NCI-H2227 (cell line): ENCODE data around the gene CCDC148.

ENCODE experiments used
- DNase-seq: peaks from one replicate; lab custom pipeline; 2025; ENCODE audit not compliant: unreplicated experiment; lab: John Stamatoyannopoulos, UW

Gene CCDC148

DNA sequence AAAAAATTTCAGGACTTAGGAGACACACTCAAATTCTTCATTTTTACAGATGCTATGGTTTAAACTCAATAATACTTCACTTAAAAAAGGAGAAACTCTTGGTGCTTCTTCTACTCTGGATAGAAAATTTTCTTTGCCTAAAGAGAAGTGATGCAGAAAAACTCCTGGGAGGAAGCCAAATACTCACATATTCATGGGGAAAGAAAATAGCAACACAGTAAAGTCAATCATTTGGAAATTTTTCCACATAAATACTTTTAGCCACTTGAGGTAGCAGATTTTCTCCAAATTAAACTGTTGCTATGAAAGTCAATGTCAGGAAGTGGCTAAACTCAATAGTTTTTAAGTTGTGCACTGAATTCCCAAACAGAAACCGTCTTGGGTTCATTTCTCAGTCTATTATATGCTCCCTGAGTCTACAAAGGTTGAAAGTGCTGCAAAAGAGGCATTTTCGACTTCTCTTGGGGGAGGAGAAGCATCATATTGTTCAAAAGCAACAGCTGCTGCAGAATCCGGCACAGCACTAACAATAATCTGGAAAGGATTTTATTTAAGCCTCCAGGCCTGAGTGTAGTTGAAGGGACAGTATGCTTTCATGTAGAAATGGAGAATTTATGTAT is 273.8 kb downstream of the CCDC148 start:
- DNase-seq, result no peak

DNA sequence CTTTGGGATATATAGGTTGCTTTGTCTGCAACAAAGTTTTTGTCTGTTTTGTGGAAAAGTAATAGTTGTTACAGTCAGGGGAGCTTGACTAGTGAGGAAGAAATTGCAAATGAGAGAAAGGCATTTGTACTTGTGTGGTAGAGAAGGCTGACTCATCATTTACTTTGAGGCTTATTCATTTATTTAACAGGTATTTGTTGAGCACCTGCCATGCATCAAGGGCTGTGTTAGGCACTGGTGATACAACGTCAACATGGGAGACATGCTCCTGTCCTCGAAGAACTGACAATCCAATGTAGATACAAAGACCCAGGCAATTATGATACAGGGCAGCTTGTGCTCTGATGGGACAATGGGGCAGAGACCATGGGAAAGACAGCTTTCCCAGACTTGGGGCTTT is 275.4 kb downstream of the CCDC148 start:
- no peak for DNase-seq

DNA sequence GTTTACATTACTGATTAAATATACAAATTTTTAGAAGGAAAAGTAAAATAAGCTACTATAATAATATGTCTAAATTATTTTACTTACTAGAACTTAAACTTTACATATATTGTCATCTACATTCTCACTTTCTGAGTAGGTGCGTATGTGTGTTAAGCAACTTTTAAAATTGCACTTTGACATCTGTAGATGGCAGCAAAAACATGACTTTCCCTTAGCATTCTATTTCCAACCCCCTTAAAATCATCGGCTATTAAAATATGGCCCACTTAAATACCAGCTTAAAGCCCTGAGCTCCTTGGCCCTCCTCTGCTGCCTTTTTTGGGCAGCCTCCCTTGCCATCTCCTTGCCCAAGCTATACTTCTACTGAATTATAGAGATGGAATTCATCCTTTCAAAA is 276.9 kb downstream of the CCDC148 start:
- peak; percentile 19 for DNase-seq

DNA sequence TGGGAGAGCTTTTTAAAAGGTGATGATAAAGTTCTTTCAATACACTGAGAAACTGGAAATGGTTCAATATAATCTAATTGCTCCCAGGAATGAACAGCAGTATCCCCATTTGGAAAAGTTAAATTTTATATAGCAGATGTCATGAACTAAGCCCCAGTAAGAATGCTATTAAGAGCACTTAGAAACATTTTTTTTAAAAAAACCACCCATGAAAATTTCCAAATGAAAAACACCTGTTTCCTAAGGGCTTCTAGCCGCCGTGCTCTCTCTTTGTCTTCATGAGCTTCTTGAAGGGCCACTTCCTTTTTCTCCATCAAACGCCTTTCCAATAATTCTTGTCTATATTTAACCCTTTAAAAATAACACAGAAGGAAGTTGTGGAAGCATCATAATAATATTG is 277.9 kb downstream of the CCDC148 start:
- DNase-seq, result no peak

DNA sequence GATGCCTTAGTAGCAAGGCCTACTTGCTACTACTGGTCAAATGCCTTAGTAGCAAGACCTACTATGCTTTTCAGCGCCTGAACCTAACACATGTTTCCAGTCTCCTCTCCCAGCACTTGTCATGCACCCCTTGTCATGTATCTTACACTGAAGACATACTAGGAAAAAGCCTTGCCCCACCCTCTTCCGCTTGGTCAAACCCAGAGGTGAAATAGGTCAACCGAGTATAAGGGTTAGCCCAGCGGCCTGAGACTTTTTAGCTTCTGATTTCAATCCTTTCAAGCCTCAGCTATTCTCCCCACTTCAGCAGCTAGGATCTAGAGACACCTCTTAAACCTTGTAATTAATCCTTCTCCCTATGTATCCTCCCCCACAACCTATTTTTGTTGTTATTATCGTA is 281.6 kb downstream of the CCDC148 start:
- no peak for DNase-seq

DNA sequence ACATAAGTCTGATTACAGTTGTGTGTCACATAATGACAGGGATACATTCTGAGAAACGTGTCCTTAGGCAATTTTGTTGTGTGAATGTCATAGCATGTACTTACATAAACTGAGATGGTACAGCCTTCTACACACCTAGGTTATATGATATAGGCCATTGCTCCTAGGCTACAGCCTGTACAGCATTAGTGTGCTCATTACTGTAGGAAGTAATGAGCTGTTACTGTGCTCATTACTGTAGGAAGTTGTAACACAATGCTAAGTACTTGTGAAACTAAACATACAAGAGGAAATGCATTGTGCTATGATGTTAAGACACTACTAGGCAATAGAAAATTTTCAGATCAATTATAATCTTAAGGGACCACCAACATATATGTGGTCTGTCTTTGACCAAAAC is 282.1 kb downstream of the CCDC148 start:
- DNase-seq, result no peak

GRCh38 chr2:158172719-158173118 is 283.8 kb downstream of the CCDC148 start:
- no peak for DNase-seq

DNA sequence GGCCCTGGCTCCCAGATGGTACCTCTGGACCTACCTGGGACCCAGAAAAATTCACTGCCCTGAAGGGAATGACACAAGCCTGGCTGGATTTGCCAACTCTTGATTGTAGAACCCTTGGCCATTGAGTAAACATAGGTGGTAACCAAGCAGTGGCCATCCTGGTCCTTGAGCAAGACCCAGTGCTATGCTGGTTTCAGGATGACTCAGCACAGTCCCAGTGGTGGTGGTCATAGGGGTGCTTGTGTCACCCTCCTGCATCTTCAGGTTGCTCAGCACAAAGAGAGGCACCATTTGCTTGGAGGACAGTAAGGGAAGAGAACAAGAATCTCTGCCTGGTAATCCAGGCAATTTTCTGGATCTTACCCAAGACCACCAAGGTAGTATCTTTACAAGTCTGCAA is 302.0 kb downstream of the CCDC148 start:
- no peak for DNase-seq

DNA sequence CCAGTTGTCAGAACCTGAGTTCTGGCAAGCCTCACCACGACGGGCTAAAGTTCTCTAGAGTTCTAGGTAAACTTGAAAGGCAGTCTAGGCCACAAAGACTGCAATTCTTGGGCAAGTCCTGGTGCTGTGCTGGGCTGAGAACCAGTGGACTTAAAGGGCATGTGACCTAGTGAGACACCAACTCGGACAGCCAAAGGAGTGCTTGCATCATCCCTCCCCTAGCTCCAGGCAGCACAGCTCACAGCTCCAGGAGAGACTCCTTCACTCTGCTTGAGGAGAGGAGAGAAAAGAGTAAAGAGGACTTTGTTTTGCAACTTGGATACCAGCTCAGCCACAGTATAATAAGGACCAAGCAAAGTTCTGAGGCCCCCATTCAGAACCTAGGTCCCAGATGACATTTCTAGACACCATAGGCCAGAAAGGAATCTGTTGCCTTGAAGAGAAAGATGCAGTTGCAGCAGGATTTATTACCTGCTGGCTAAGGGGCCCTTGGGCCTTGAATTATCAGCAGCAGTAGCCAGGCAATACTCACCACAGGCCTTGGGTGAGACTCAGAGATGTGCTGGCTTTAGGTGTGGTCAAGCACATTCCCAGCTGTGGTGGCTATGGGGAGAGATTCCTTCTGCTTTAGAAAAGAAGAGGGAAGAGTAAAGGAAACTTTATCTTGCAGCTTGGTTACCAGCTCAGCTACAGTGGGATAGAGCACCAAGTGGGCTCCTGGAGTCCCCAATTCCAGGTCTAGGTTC is 303.1 kb downstream of the CCDC148 start:
- DNase-seq, result no peak

DNA sequence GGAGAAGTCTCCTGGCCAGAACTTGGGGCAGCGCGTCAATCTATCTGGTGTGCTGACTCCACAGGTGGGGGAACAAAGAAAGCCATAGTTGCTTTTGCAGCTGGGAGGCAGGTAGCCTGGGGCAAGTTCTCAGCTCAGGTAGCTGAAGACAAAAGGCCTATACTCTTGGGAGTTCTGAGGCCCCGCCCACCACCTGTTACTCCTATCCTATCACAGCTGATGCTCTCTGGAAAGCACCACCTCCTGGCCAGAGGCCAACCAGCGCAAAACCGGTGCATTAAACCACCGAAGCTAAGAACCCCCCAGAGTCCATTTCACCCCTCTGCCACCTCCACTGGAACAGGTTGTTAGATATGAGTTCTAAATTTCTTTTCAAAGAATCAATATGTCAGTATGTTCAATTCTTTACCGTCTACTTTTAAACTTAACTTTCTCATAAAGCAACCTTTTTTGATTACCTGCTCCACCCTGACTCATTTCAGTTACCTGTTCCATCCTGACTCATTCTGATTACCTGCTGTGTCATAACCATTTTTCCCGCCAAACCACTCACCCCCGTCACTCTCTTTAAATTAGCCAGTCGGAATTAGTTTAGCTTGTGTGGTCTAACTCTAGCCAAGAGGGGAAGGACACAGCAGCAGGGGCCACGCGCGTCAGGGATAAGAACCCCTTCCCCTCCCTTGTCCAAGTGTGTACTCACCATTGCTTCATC is 311.5 kb downstream of the CCDC148 start:
- no peak for DNase-seq

DNA sequence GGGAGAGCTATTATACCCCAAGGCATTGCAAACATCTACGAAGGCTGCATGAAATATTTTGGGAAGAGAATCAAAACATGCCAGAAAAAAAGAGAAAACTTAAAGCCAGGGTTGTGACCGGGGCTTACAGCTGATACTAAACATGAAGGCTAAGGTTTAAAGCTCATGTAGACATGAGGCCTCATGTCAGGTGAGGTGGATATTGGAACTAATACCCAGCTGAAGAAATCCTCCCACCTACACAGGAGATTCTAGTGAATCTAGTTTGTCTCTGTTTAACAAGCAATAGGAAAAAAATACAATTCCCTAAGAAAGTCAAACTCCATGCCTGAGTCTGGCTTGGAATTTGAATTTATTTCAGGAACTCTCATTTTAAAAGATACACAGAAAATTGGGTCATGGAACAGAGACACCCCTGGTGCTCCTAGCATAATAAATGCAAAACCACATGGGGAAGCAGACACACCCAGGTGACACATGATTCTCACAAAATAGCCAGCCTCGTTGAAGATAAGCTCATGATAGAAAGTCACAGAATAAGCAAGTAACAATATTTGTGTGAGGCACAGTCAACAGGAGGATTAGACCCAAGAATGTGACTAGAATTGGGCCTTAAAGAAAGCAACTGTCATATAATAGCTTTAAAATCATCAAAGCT is 312.7 kb downstream of the CCDC148 start:
- DNase-seq, result no peak

- DNase-seq, result no peak
Measured at GRCh38 chr2:158142568-158143332, 313.8 kb downstream of the CCDC148 start.

DNA sequence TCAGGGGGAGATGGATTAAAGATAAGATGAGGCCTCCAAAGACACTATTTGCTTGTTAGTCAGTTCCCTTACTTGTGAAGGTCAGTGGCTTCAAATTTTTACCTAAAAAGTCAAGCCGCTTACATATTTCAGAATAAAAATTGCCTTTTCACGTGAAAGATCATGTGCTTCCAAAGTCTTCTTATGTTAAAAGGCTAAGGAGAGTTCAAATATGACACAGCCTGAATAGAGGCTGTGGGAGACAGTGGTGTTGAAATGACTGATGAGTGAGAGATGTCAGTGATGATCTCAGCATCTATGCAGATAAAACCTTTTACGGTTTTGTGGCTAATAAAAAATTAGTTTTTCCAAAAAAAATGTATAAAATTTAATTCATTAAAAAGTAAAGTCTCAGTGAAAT is 314.4 kb downstream of the CCDC148 start:
- DNase-seq, result no peak

- no peak for DNase-seq
Measured at GRCh38 chr2:158140201-158140600, 316.4 kb downstream of the CCDC148 start.

DNA sequence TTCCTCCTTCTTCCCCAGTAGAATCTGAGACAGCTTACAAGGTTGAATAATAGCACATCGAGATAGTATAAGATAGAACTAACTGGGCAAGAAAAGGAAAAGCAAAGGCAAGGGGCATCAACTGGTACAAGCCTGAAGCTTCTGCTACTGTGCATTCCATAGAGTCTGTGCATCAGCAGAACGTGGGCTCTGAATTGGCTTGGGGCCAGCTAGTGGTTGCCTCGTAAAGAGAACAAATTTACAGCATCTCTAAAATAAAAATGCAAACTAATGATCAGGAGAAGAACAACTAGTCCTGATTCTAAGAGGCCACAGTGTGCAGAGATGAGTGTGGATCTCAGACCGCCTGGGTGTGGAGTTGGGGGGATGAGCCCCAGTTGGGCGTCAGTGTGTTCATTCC is 318.3 kb downstream of the CCDC148 start:
- DNase-seq, result no peak

- no peak for DNase-seq
Measured at GRCh38 chr2:158135096-158135495, 321.5 kb downstream of the CCDC148 start.

DNA sequence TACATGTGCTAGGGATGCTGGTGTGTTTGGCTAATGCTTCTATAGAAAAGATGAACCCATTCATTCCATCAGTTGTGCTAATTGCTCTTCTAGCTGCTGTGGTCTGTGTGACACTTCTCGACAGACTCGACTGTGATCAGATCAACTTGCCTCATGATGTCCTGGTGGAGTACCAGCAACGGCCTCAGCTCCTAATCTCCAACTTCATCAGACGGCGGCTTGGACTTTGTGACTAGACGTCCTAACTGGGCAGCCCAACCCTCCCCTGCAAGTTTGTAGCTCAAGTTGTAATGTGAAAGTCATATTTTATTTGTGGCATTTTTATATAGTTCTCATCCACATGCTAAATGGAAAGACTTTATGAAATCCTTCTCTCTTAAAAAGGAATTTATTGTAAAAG is 321.9 kb downstream of the CCDC148 start:
- DNase-seq, result no peak

- no peak for DNase-seq
Measured at GRCh38 chr2:158134055-158134454, 322.5 kb downstream of the CCDC148 start.

- no peak for DNase-seq
Measured at GRCh38 chr2:158131919-158132566, 324.5 kb downstream of the CCDC148 start.

DNA sequence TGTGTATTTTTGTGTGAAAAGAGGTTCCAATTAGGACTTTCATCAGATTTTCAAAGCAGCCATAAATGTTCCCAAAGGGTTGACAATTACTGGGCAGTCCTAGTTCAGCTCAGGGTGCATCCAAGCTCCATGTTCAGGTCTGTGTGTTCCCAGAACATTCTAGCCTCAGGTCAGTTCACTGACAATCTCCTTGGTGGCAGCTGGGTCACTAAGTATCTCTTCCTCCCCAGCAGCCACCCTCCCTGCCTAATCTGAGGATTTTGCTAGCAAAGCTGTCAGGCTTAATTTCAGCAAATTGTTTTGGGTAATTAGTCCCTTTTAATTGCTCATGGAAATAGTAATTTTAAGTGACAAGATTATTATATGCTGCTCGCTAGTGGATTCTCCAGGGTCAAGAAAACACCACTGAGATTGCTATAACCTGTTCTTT is 325.1 kb downstream of the CCDC148 start:
- DNase-seq, result no peak
